Neutrophil (primary cell): ENCODE data around the gene HEMK1.

ENCODE experiments used
- H3K27ac ChIP-seq: fragments of 200-600 bp; sonication (generic); 2 replicates; pipeline ENCODE4 v1.5.1; 2016; ENCODE audit warnings: mild to moderate bottlenecking, moderate library complexity
- H3K27me3 ChIP-seq: fragments of 200-600 bp; sonication (generic); 2 replicates; pipeline ENCODE4 v1.6.0; 2016; ENCODE audit warnings: mild to moderate bottlenecking
- H3K36me3 ChIP-seq: fragments of 200-600 bp; sonication (generic); 2 replicates; pipeline ENCODE4 v1.5.1; 2017
- H3K4me1 ChIP-seq, 2 experiments: fragments of 200-600 bp in 1 of 2; sonication (generic) in 1 of 2; 1 replicate in 1 of 2; 2 replicates in 1 of 2; pipeline versions ENCODE4 v1.5.1 to v1.6.1; 2013 to 2016; ENCODE audit warnings: low read depth in 1 of 2, low read length in 1 of 2, mild to moderate bottlenecking in 1 of 2, moderate library complexity in 1 of 2; ENCODE audit not compliant: control insufficient read depth in 1 of 2, insufficient read depth in 1 of 2
- H3K4me3 ChIP-seq, 2 experiments: fragments of 200-600 bp in 1 of 2; sonication (generic) in 1 of 2; 1 replicate in 1 of 2; 2 replicates in 1 of 2; pipeline ENCODE4 v1.5.1; 2013 to 2016; ENCODE audit warnings: low read depth in 1 of 2, low read length in 1 of 2, mild to moderate bottlenecking in 1 of 2, moderate library complexity in 1 of 2
- H3K9me3 ChIP-seq: fragments of 200-600 bp; sonication (generic); 2 replicates; pipeline ENCODE4 v1.5.1; 2016
- CTCF ChIP-seq: fragments of 200-600 bp; sonication (generic); IDR thresholded peaks from 2 replicates; pipeline ENCODE4 v1.5.1; 2016; ENCODE audit warnings: antibody characterized with exemption

The HEMK1 gene

DNA sequence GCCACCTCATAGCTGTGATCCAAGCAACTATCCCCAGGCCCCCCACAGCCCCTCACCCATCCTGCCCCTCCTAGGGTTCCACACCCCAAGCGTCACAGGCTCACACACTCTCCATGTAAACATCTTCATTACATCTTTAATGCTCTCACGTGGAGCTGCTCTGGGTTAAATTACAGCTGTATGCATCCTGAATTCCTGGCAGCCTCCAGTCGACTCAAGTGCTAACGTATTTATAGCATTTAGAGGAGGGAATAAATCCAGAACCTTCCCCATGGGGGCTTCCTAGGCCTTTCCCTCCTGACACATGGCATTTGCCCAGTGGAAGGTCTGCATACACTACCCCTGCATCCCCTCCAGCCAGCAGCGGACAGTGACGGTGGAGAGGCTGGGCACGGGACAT, 11.4 kb upstream of the HEMK1 start:
- H3K9me3 ChIP-seq, result no peaks in the 10 kb centered on the region
- H3K36me3 ChIP-seq, result no peaks in the 10 kb centered on the region
- no peaks in the 10 kb centered on the region for H3K27me3 ChIP-seq
- no peak for TF ChIP-seq CTCF
- H3K4me3 ChIP-seq, result no peak overlapping the region
- no peak overlapping the region for H3K27ac ChIP-seq
- H3K4me1 ChIP-seq, result no peaks in the 10 kb centered on the region

- H3K27ac ChIP-seq, result no peak overlapping the region
- H3K9me3 ChIP-seq, result no peaks in the 10 kb centered on the region
- no peaks in the 10 kb centered on the region for H3K36me3 ChIP-seq
- H3K4me1 ChIP-seq, result no peaks in the 10 kb centered on the region
- H3K4me3 ChIP-seq, result no peak overlapping the region
- H3K27me3 ChIP-seq, result no peaks in the 10 kb centered on the region
- no peak for TF ChIP-seq CTCF
These were observed 9.6 kb upstream of the HEMK1 start for GRCh38 chr3:50559702-50560101.

DNA sequence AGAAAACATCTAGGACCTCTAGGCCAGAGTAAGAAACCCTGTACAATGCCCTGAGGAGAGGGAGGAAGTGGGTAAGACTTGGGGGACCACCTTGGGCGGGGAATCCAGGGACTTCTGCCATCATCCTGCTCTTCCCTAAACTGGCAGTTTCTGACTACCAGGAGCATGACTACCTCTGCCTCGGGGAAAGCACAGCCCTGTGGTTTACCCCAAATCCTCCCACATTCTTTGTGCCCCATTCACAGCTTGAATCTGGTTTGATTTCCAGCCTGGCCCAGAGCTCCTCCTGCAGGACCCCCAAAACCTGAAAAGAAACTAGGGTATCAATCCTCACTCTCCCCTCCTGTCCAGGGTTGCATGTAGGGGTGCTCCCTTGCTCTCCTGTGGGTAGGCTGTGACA, 6.5 kb upstream of the HEMK1 start:
- Histone ChIP-seq H3K4me1 (peaks cover 9 to 10% of the 10 kb centered on the region in 2 experiments), H3K27me3 (peaks cover 16% of the 10 kb centered on the region), H3K27ac (no peak overlapping the region), H3K4me3 (no peak overlapping the region), H3K9me3 (no peaks in the 10 kb centered on the region), H3K36me3 (no peaks in the 10 kb centered on the region)
- TF ChIP-seq CTCF, result no peak

- Histone ChIP-seq H3K9me3 (no peaks in the 10 kb centered on the region), H3K27ac (no peak overlapping the region), H3K4me3 (no peak overlapping the region), H3K27me3 (peaks cover 16% of the 10 kb centered on the region), H3K36me3 (no peaks in the 10 kb centered on the region), H3K4me1 (peaks cover 18 to 19% of the 10 kb centered on the region in 2 experiments)
- TF ChIP-seq CTCF, result no peak
These were observed 5.5 kb upstream of the HEMK1 start for GRCh38 chr3:50563867-50564266.

DNA sequence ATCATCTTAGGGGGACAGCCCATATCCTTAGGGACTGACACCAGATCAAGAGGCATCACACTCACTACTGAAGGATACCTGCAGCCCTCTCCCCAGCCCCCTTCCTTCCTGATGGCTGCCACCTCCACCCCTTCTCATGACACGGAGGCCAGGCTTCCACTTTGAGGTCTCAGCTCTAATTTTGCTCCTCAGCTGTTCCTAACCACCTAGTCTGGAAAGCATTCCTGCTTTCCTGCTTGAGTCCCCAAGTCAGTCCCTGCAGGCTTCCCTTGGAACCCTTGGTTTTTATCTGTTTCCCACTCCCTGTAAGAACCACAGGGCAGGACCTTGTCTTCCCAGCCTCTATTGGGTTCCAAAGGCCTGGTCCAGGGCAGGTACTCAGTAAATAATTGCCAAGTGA, 5.0 kb upstream of the HEMK1 start:
- H3K27ac ChIP-seq, result no peak overlapping the region
- H3K27me3 ChIP-seq, result peaks cover 16% of the 10 kb centered on the region
- H3K4me1 ChIP-seq, result peaks cover 21 to 22% of the 10 kb centered on the region in 2 experiments
- no peak overlapping the region for H3K4me3 ChIP-seq
- no peak for TF ChIP-seq CTCF
- no peaks in the 10 kb centered on the region for H3K36me3 ChIP-seq
- H3K9me3 ChIP-seq, result no peaks in the 10 kb centered on the region

- peaks cover 16% of the 10 kb centered on the region for H3K27me3 ChIP-seq
- no peak for TF ChIP-seq CTCF
- peak overlapping the region; percentile 56 to 80 for H3K4me3 ChIP-seq
- H3K9me3 ChIP-seq, result no peaks in the 10 kb centered on the region
- H3K27ac ChIP-seq, result no peak overlapping the region
- H3K36me3 ChIP-seq, result no peaks in the 10 kb centered on the region
- H3K4me1 ChIP-seq, result peaks cover 29 to 31% of the 10 kb centered on the region in 2 experiments
These were observed 2.3 kb upstream of the HEMK1 start for GRCh38 chr3:50567011-50567385.
